ENCODE results near the gene RFT1. TPM values are rescaled to one million over a fixed set of nuclear protein-coding genes. Genes with fewer than 3 reads are reported as not detected.
A peak's percentile ranks its signal among the peaks of the same experiment; 100 is the strongest.

Gene RFT1
- total and polyA plus RNA-seq, 2 of the 13 experiments (the other 11 are each of a cell fraction or from before 2014, with no cell fraction given) = 23.2 to 37.0 TPM

DNA sequence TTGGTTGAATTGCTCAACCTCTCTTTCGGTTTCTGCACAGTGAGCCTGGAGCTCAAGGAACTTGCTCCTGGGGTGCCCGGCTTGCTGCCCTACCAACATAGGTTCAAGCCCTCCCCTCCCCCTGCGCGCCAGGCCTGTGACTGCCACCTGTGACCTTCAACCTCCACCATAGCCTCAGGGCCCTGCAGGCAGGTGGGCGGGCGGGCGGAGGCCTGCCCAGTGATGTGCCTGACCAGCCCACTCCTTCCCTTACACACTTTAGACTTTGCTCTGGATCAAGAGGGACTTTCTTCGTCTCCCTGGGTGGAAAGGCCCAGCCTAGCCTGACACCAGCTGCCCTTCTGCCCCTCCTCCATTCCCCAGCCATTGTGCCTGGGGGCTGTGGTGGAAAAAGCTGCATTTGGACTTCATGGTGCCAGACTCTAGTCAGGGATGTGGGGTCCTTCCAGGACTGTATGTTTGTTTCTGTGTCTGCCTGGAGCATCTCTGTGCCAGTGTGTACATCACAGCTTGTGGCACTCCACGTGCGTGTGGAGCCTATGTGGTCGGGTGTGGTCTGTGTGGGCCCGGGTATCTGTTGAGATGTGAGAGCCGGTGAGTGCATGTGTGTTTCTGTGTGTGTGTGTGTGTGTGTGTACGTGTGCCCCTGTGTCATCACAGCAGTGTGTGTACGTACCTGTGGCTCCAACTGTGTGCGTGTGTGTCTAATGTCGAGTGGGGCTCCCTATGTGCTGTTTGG is 40.3 kb upstream of the RFT1 start (continued):
- TF ChIP-seq HOMEZ (CRISPR knock-in tag; IDR thresholded peaks at IDR 0.05; ENCODE audit: low read depth) (no peak), ZBTB3 (CRISPR knock-in tag; IDR thresholded peaks at IDR 0.05; ENCODE audit: borderline replicate concordance, low read depth) (no peak), ZNF543 (CRISPR knock-in tag; IDR thresholded peaks at IDR 0.05) (peak; percentile 66; the same call in 1 of the 2 replicates), ZNF441 (CRISPR knock-in tag; IDR thresholded peaks at IDR 0.05; ENCODE audit: borderline replicate concordance) (no peak), ZNF430 (CRISPR knock-in tag; IDR thresholded peaks at IDR 0.05) (no peak), TBX2 (CRISPR knock-in tag; IDR thresholded peaks at IDR 0.05; ENCODE audit: borderline replicate concordance) (peak; percentile 16; the same call in 1 of the 2 replicates), POLR2AphosphoS5 (IDR thresholded peaks at IDR 0.05; ENCODE audit: low read depth, low read length) (peak; percentile 27; the same call in 1 of the 2 replicates), KDM4B (CRISPR knock-in tag; IDR thresholded peaks at IDR 0.05) (no peak), ATF1 (CRISPR knock-in tag; IDR thresholded peaks at IDR 0.05) (no peak), ZNF18 (CRISPR knock-in tag; IDR thresholded peaks at IDR 0.05; ENCODE audit: insufficient replicate concordance) (no peak), PHF8 (CRISPR knock-in tag; IDR thresholded peaks at IDR 0.05) (no peak), TEAD2 (CRISPR knock-in tag; IDR thresholded peaks at IDR 0.05) (no peak), HDAC6 (IDR thresholded peaks at IDR 0.05; ENCODE audit: low read depth, low read length) (no peak), SRSF9 (IDR thresholded peaks at IDR 0.05; ENCODE audit: borderline replicate concordance, insufficient read depth, low read depth, low read length, poor library complexity, severe bottlenecking) (no peak), ATF4 (CRISPR knock-in tag; IDR thresholded peaks at IDR 0.05) (no peak), SP140L (CRISPR knock-in tag; IDR thresholded peaks at IDR 0.05; ENCODE audit: borderline replicate concordance) (no peak), ZNF317 (CRISPR knock-in tag; IDR thresholded peaks at IDR 0.05) (no peak), NR0B2 (CRISPR knock-in tag; IDR thresholded peaks at IDR 0.05) (no peak), ZMYM4 (CRISPR knock-in tag; IDR thresholded peaks at IDR 0.05) (peak; percentile 47; the same call in 1 of the 2 replicates)
- TF ChIP-seq, protein P1, sequence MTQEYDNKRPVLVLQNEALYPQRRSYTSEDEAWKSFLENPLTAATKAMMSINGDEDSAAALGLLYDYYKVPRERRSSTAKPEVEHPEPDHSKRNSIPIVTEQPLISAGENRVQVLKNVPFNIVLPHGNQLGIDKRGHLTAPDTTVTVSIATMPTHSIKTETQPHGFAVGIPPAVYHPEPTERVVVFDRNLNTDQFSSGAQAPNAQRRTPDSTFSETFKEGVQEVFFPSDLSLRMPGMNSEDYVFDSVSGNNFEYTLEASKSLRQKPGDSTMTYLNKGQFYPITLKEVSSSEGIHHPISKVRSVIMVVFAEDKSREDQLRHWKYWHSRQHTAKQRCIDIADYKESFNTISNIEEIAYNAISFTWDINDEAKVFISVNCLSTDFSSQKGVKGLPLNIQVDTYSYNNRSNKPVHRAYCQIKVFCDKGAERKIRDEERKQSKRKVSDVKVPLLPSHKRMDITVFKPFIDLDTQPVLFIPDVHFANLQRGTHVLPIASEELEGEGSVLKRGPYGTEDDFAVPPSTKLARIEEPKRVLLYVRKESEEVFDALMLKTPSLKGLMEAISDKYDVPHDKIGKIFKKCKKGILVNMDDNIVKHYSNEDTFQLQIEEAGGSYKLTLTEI (CRISPR knock-in tag; conservative IDR thresholded peaks at IDR 0.05) = no peak
- TF ChIP-seq, protein P2, sequence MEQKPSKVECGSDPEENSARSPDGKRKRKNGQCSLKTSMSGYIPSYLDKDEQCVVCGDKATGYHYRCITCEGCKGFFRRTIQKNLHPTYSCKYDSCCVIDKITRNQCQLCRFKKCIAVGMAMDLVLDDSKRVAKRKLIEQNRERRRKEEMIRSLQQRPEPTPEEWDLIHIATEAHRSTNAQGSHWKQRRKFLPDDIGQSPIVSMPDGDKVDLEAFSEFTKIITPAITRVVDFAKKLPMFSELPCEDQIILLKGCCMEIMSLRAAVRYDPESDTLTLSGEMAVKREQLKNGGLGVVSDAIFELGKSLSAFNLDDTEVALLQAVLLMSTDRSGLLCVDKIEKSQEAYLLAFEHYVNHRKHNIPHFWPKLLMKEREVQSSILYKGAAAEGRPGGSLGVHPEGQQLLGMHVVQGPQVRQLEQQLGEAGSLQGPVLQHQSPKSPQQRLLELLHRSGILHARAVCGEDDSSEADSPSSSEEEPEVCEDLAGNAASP (CRISPR knock-in tag; IDR thresholded peaks at IDR 0.05; ENCODE audit: borderline replicate concordance) = peak; percentile 65; the same call in 1 of the 2 replicates
